Endothelial cell of umbilical vein (primary cell): Measurements from ENCODE around the gene FUZ. TPM values are rescaled to one million over a fixed set of nuclear protein-coding genes. Genes with fewer than 3 reads are reported as not detected.

Experiments used
- BruUV-seq: library from RNA; stranded (reverse); fragments of 400-500 nt; replicated peaks from 2 replicates; lab custom pipeline; 2021; lab: Mats Ljungman, UMichigan
- CTCF ChIA-PET: fragments of 300-600, 350-600 bp; sonication (Branson Sonifier 250); formaldehyde crosslinking; loops from one replicate; lab custom pipeline; 2021; ENCODE audit warnings: antibody characterized with exemption, inconsistent platforms; lab: Charles Lee
- POLR2A ChIA-PET: fragments of 300-600, 350-600 bp; sonication (Branson Sonifier 250); formaldehyde crosslinking; loops from one replicate; lab custom pipeline; 2021; ENCODE audit warnings: antibody characterized with exemption, inconsistent platforms; lab: Charles Lee
- DNase-seq: peaks from one replicate; pipeline ENCODE4 v3.0.0-alpha.2; 2011; ENCODE audit warnings: low read depth, low spot score
- FAIRE-seq: peaks from 2 replicates; lab custom pipeline; 2011; peaks lifted over from hg19 to GRCh38; lab: Jason Lieb, UNC
- H2AFZ ChIP-seq: 2 replicates; pipeline ENCODE4 v1.6.0; 2012; ENCODE audit warnings: low read depth, low read length, control low read depth, inconsistent platforms
- H3K27ac ChIP-seq: 2 replicates; pipeline ENCODE4 v1.5.1; 2011; ENCODE audit warnings: low read depth, mild to moderate bottlenecking, control low read depth, low read length, moderate library complexity; ENCODE audit not compliant: insufficient read depth
- H3K27me3 ChIP-seq, 2 experiments: 2 replicates each; pipeline versions ENCODE4 v1.6.0 to v1.6.1; 2011; ENCODE audit warnings: low read length in 2 of 2, mixed read lengths in 1 of 2; ENCODE audit not compliant: control insufficient read depth in 2 of 2, insufficient read depth in 2 of 2
- H3K36me3 ChIP-seq, 2 experiments: 2 replicates in 1 of 2; 3 replicates in 1 of 2; pipeline ENCODE4 v1.5.1; 2011; ENCODE audit warnings: low read length in 2 of 2, mild to moderate bottlenecking in 1 of 2, moderate library complexity in 1 of 2; ENCODE audit not compliant: control insufficient read depth in 2 of 2, insufficient read depth in 2 of 2; ENCODE audit errors: extremely low read depth in 1 of 2
- H3K4me1 ChIP-seq: 3 replicates; pipeline ENCODE4 v1.5.1; 2011; ENCODE audit warnings: mild to moderate bottlenecking, low read length; ENCODE audit not compliant: control insufficient read depth, insufficient read depth; ENCODE audit errors: extremely low read depth
- H3K4me2 ChIP-seq: 2 replicates; pipeline ENCODE4 v1.6.1; 2011; ENCODE audit warnings: low read length, control low read depth, mixed read lengths; ENCODE audit not compliant: insufficient read depth
- H3K4me3 ChIP-seq, 3 experiments: fragments of 200-600 bp in 1 of 3; sonication (generic), shearing (Covaris generic) in 1 of 3; replicated peaks in 1 of 3; 2 replicates each; pipeline ENCODE4 v1.5.1; 2011 to 2016; ENCODE audit warnings: control low read depth in 3 of 3, low read length in 3 of 3, mild to moderate bottlenecking in 2 of 3, inconsistent platforms in 1 of 3, low read depth in 1 of 3, moderate library complexity in 1 of 3; ENCODE audit not compliant: insufficient read depth in 1 of 3
- H3K79me2 ChIP-seq: 2 replicates; pipeline ENCODE4 v1.6.0; 2012; ENCODE audit warnings: low read length, inconsistent platforms; ENCODE audit not compliant: control insufficient read depth, insufficient read depth
- H3K9ac ChIP-seq: replicated peaks from 2 replicates; pipeline ENCODE3; 2011; ENCODE audit warnings: low read length, control low read depth; ENCODE audit not compliant: insufficient read depth; ENCODE audit errors: extremely low read depth
- H3K9me1 ChIP-seq: replicated peaks from 3 replicates; pipeline ENCODE4 v1.6.0; 2011; ENCODE audit warnings: mild to moderate bottlenecking, low read length; ENCODE audit not compliant: control insufficient read depth, insufficient read depth; ENCODE audit errors: extremely low read depth
- H3K9me3 ChIP-seq: replicated peaks from 2 replicates; pipeline ENCODE4 v1.5.1; 2012; ENCODE audit warnings: low read length, inconsistent platforms; ENCODE audit not compliant: control insufficient read depth, insufficient read depth
- H4K20me1 ChIP-seq: replicated peaks from 2 replicates; pipeline ENCODE3; 2011; ENCODE audit warnings: mild to moderate bottlenecking, low read length; ENCODE audit not compliant: control insufficient read depth, insufficient read depth; ENCODE audit errors: extremely low read depth
- CTCF ChIP-seq, 2 donors: IDR thresholded peaks; 1 replicate in 1 of 2; 2 replicates in 1 of 2; pipeline ENCODE4 v1.5.1; 2011; ENCODE audit warnings: low read length in 2 of 2, mild to moderate bottlenecking in 2 of 2, moderate library complexity in 2 of 2, control low read depth in 1 of 2, inconsistent platforms in 1 of 2, low read depth in 1 of 2; ENCODE audit not compliant: insufficient read depth in 1 of 2; ENCODE audit errors: extremely low read depth in 1 of 2
- EZH2 ChIP-seq: IDR thresholded peaks from 2 replicates; pipeline ENCODE4 v1.6.1; 2012; ENCODE audit warnings: borderline replicate concordance, low read depth, mild to moderate bottlenecking, moderate library complexity, low read length, inconsistent platforms; ENCODE audit not compliant: severe bottlenecking
- FOS ChIP-seq: IDR thresholded peaks from 2 replicates; pipeline ENCODE4 v1.6.1; 2011; ENCODE audit warnings: mild to moderate bottlenecking, low read length, moderate library complexity, borderline replicate concordance; ENCODE audit not compliant: insufficient read depth
- GATA2 ChIP-seq: IDR thresholded peaks from 2 replicates; pipeline ENCODE4 v1.7.0; 2011; ENCODE audit warnings: low read depth, mild to moderate bottlenecking, moderate library complexity, mixed read lengths, low read length; ENCODE audit not compliant: insufficient read length, insufficient read depth
- JUN ChIP-seq: IDR thresholded peaks from 2 replicates; pipeline ENCODE4 v1.6.1; 2011; ENCODE audit warnings: borderline replicate concordance, low read depth; ENCODE audit not compliant: insufficient read length, insufficient read depth
- MAX ChIP-seq: IDR thresholded peaks from 2 replicates; pipeline ENCODE4 v1.6.1; 2011; ENCODE audit not compliant: insufficient read depth, insufficient read length
- MYC ChIP-seq: IDR thresholded peaks from one replicate; pipeline ENCODE4 v1.6.1; 2011; ENCODE audit warnings: mild to moderate bottlenecking, low read depth, low read length
- POLR2A ChIP-seq: IDR thresholded peaks from 2 replicates; pipeline ENCODE4 v1.6.1; 2012; ENCODE audit warnings: low read depth, mild to moderate bottlenecking, control low read depth, low read length
- POLR2AphosphoS5 ChIP-seq: IDR thresholded peaks from 2 replicates; pipeline ENCODE4 v1.6.1; 2012; ENCODE audit warnings: low read depth, mild to moderate bottlenecking, control low read depth, low read length, moderate library complexity; ENCODE audit not compliant: insufficient read depth
- dilution Hi-C: fragments of 300-500 bp; cut with MboI; formaldehyde crosslinking; loops from one replicate; pipeline ENCODE4 v1.15.0; 2019; ENCODE audit warnings: low sequenced_read_pairs; ENCODE audit not compliant: extremely low pct_ligation_motif_present
- intact Hi-C: fragments of 100-400 bp; cut with micrococcal nuclease; formaldehyde crosslinking; loops from one replicate; pipeline ENCODE4 v1.10.0; 2022
- polyA plus RNA-seq, 4 experiments: library from polyadenylated mRNA; depleted of rRNA in 3 of 4; stranded (reverse) in 3 of 4; unstranded in 1 of 4; fragments of >200 nt; gene quantifications; 2 replicates each; pipeline versions ENCODE4 v1.2.1 to v1.2.3, GENCODE V29; 2011 to 2012; ENCODE audit warnings: missing spikeins in 1 of 4
- total RNA-seq: library from RNA; stranded (reverse); gene quantifications from 2 replicates; pipeline ENCODE4 v1.2.3, GENCODE V29; 2021

The FUZ gene
- total and polyA plus RNA-seq, 2 donors (not counting 3 experiments of a cell fraction or from before 2014, with no cell fraction given), result 12.3 to 14.0 TPM

- H4K20me1 ChIP-seq, result no peaks in the 10 kb centered on the region
- no peak overlapping the region for H3K4me3 ChIP-seq
- CTCF ChIA-PET, result no interaction called here
- no peak overlapping the region for H3K27ac ChIP-seq
- TF ChIP-seq JUN, result no peak
- TF ChIP-seq POLR2AphosphoS5, result no peak
- no peak for TF ChIP-seq MYC
- TF ChIP-seq MAX, result no peak
- no peak for TF ChIP-seq GATA2
- no peak for TF ChIP-seq POLR2A
- no peak for TF ChIP-seq CTCF (IDR thresholded peaks at IDR 0.05; ENCODE audit: extremely low read depth in 1 of 2, insufficient read depth in 1 of 2, low read depth in 1 of 2, low read length in 2 of 2)
- TF ChIP-seq FOS, result no peak
- no peak for TF ChIP-seq EZH2
- peaks cover 0 to 6% of the 10 kb centered on the region in 2 experiments for H3K36me3 ChIP-seq
- no peak overlapping the region for H3K9ac ChIP-seq
- no peaks in the 10 kb centered on the region for H3K4me1 ChIP-seq
- BruUV-seq, result no TSS peak
- H3K4me2 ChIP-seq, result no peak overlapping the region
- H3K27me3 ChIP-seq, result no peaks in the 10 kb centered on the region
- POLR2A ChIA-PET, result no interaction called here
- H3K9me3 ChIP-seq, result no peaks in the 10 kb centered on the region
- H2AFZ ChIP-seq, result no peak overlapping the region
- peaks cover 24% of the 10 kb centered on the region for H3K79me2 ChIP-seq
- dilution Hi-C loops, result no loop called here
- intact Hi-C loops, result no loop called here
- H3K9me1 ChIP-seq, result no peaks in the 10 kb centered on the region
- DNase-seq (no peak), FAIRE-seq (no peak)
Measured at GRCh38 chr19:49774969-49775368, 38.1 kb downstream of the FUZ start.
